H7 (cell line): Measurements from ENCODE around the gene ZFHX3. TPM values are rescaled to one million over a fixed set of nuclear protein-coding genes. Genes with fewer than 3 reads are reported as not detected.

Experiments used
- DNase-seq: peaks from one replicate; pipeline ENCODE4 v3.0.0; 2012
- H3K27me3 ChIP-seq: 2 replicates; pipeline ENCODE4 v1.6.0; 2011; ENCODE audit warnings: mild to moderate bottlenecking, low read length; ENCODE audit not compliant: control insufficient read depth, insufficient read depth
- H3K36me3 ChIP-seq: replicated peaks from 2 replicates; pipeline ENCODE4 v1.5.1; 2011; ENCODE audit warnings: low read length; ENCODE audit not compliant: control insufficient read depth, insufficient read depth
- H3K4me3 ChIP-seq: 2 replicates; pipeline ENCODE4 v1.5.1; 2011; ENCODE audit warnings: low read depth, mild to moderate bottlenecking, control low read depth, low read length, moderate library complexity; ENCODE audit not compliant: insufficient read depth
- total RNA-seq: library from RNA; depleted of rRNA; stranded (reverse); fragments of >200 nt; shearing (Covaris generic); gene quantifications from 2 replicates; pipeline ENCODE4 v1.2.3, GENCODE V29; 2014

Gene ZFHX3
- total RNA-seq, 1 experiment from 2014 or later: 1.3 TPM

GRCh38 chr16:73041676-73042075, 6.3 kb downstream of the ZFHX3 start:
- Histone ChIP-seq H3K27me3 (peaks cover 70% of the 10 kb centered on the region), H3K36me3 (no peaks in the 10 kb centered on the region), H3K4me3 (no peak overlapping the region)
- DNase-seq: no peak

- H3K4me3 ChIP-seq: no peak overlapping the region
- DNase-seq: no peak
- peaks cover 64% of the 10 kb centered on the region for H3K27me3 ChIP-seq
- H3K36me3 ChIP-seq: no peaks in the 10 kb centered on the region
Measured at GRCh38 chr16:73040735-73041402, 7.1 kb downstream of the ZFHX3 start.

GRCh38 chr16:73040136-73040535, 7.8 kb downstream of the ZFHX3 start:
- DNase-seq: peak; percentile 80
- H3K4me3 ChIP-seq: no peak overlapping the region
- H3K36me3 ChIP-seq: no peaks in the 10 kb centered on the region
- peaks cover 63% of the 10 kb centered on the region for H3K27me3 ChIP-seq

- no peaks in the 10 kb centered on the region for H3K36me3 ChIP-seq
Measured at GRCh38 chr16:73037845-73038570, 9.9 kb downstream of the ZFHX3 start.

GRCh38 chr16:73037331-73037745, 10.6 kb downstream of the ZFHX3 start:
- Histone ChIP-seq H3K4me3 (no peak overlapping the region), H3K36me3 (no peaks in the 10 kb centered on the region), H3K27me3 (peaks cover 62% of the 10 kb centered on the region)
- no peak for DNase-seq

More at GRCh38 chr16:73037845-73038570, 9.9 kb downstream of the ZFHX3 start:
- H3K27me3 ChIP-seq: peaks cover 67% of the 10 kb centered on the region
- no peak for DNase-seq
- no peak overlapping the region for H3K4me3 ChIP-seq

- peaks cover 62% of the 10 kb centered on the region for H3K27me3 ChIP-seq
- no peak overlapping the region for H3K4me3 ChIP-seq
- no peaks in the 10 kb centered on the region for H3K36me3 ChIP-seq
- DNase-seq: peak; percentile 68
Measured at GRCh38 chr16:73036074-73036826, 11.7 kb downstream of the ZFHX3 start.

- no peak for DNase-seq
- H3K27me3 ChIP-seq: peaks cover 76% of the 10 kb centered on the region
Measured at GRCh38 chr16:73034374-73034773, 13.6 kb downstream of the ZFHX3 start.

GRCh38 chr16:73033271-73033998, 14.5 kb downstream of the ZFHX3 start:
- H3K27me3 ChIP-seq: peaks cover 78% of the 10 kb centered on the region
- H3K36me3 ChIP-seq: no peaks in the 10 kb centered on the region
- no peak overlapping the region for H3K4me3 ChIP-seq
- peak; percentile 86 for DNase-seq

More at GRCh38 chr16:73034374-73034773, 13.6 kb downstream of the ZFHX3 start:
- no peak overlapping the region for H3K4me3 ChIP-seq
- H3K36me3 ChIP-seq: no peaks in the 10 kb centered on the region

- Histone ChIP-seq H3K27me3 (peaks cover 78% of the 10 kb centered on the region), H3K36me3 (no peaks in the 10 kb centered on the region), H3K4me3 (no peak overlapping the region)
- DNase-seq: peak; percentile 76
Measured at GRCh38 chr16:73032541-73033270, 15.2 kb downstream of the ZFHX3 start.

GRCh38 chr16:73031984-73032383, 15.9 kb downstream of the ZFHX3 start:
- Histone ChIP-seq H3K36me3 (no peaks in the 10 kb centered on the region), H3K4me3 (no peak overlapping the region), H3K27me3 (peaks cover 78% of the 10 kb centered on the region)
- no peak for DNase-seq

- H3K4me3 ChIP-seq: no peak overlapping the region
- H3K36me3 ChIP-seq: no peaks in the 10 kb centered on the region
- H3K27me3 ChIP-seq: peaks cover 81% of the 10 kb centered on the region
- DNase-seq: peak; percentile 54
Measured at GRCh38 chr16:73031155-73031866, 16.6 kb downstream of the ZFHX3 start.

- no peaks in the 10 kb centered on the region for H3K36me3 ChIP-seq
- H3K4me3 ChIP-seq: no peak overlapping the region
- peaks cover 65% of the 10 kb centered on the region for H3K27me3 ChIP-seq
- DNase-seq: no peak
Measured at GRCh38 chr16:73028721-73029361, 19.1 kb downstream of the ZFHX3 start.

GRCh38 chr16:73028263-73028662, 19.7 kb downstream of the ZFHX3 start:
- H3K36me3 ChIP-seq: no peaks in the 10 kb centered on the region
- H3K27me3 ChIP-seq: peaks cover 63% of the 10 kb centered on the region
- DNase-seq: no peak
- no peak overlapping the region for H3K4me3 ChIP-seq
